Right lobe of liver (tissue), 6 donors: ENCODE data around the gene CIDEA. TPM values are rescaled to one million over a fixed set of nuclear protein-coding genes. Genes with fewer than 3 reads are reported as not detected.

Experiments
- ATAC-seq, 4 donors: fragments of 200-7000 bp; cut with Tn5 transposase; one replicate each; pipeline ENCODE4 v1.9.1; 2020; ENCODE audit warnings: mild to moderate bottlenecking in 4 of 4, moderate library complexity in 4 of 4
- DNase-seq, 3 donors: peaks; one replicate each; pipeline ENCODE4 v3.0.0-alpha.2; 2020
- H3K27ac ChIP-seq, 3 donors: fragments of 200-600 bp; one replicate each; pipeline ENCODE4 v1.8.0; 2022
- H3K27me3 ChIP-seq, 2 donors: fragments of 200-600 bp; one replicate each; pipeline ENCODE4 v1.8.0; 2022
- H3K36me3 ChIP-seq, 4 donors: fragments of 200-600 bp; sonication (generic) in 1 of 4; one replicate each; pipeline versions ENCODE4 v1.5.1 to v1.8.0; 2017 to 2022; ENCODE audit warnings: control low read depth in 1 of 4
- H3K4me1 ChIP-seq, 4 donors: fragments of 200-600 bp; sonication (generic) in 1 of 4; one replicate each; pipeline versions ENCODE4 v1.5.1 to v1.8.0; 2017 to 2022; ENCODE audit warnings: control low read depth in 1 of 4
- H3K4me3 ChIP-seq, 3 donors: fragments of 200-600 bp; one replicate each; pipeline ENCODE4 v1.8.0; 2022
- H3K9me3 ChIP-seq, 4 donors: fragments of 200-600 bp; sonication (generic) in 1 of 4; one replicate each; pipeline versions ENCODE4 v1.5.1 to v1.8.0; 2017 to 2022; ENCODE audit warnings: control low read depth in 1 of 4
- POLR2A ChIP-seq: fragments of 450-650 bp; IDR thresholded peaks from one replicate; pipeline ENCODE4 v1.6.1; 2017; ENCODE audit warnings: antibody characterized with exemption, mild to moderate bottlenecking
- WGBS: methylation state at CpG from one replicate; pipeline ENCODE4 v1.1.6; 2018; ENCODE audit warnings: low coverage, low lambda C conversion rate; ENCODE audit not compliant: insufficient coverage; ENCODE audit errors: missing lambda C conversion rate; 5-methylcytosine and 5-hydroxymethylcytosine counted together
- intact Hi-C, 2 donors: fragments of 100-400 bp; cut with DNase I; formaldehyde crosslinking; loops; one replicate each; pipeline versions ENCODE4 v1.11.2 to v1.14.1; 2022
- total RNA-seq, 6 experiments: library from RNA; depleted of rRNA in 2 of 6; stranded (reverse); fragments of >200 nt in 2 of 6; fragmentation: NEBNext Ultra II Directional in 3 of 6; extraction: Animal tissue kit (Norgen Biotek cat#: 25700) in 3 of 6; gene quantifications; one replicate each; pipeline versions ENCODE4 v1.1.0 to v1.2.4, GENCODE V29; 2016 to 2023
- TF ChIP-seq, protein P1 (sequence below), 4 donors: fragments of 200-600 bp in 3 of 4; fragments of 450-650 bp in 1 of 4; IDR thresholded peaks; one replicate each; pipeline versions ENCODE4 v1.5.1 to v1.8.0; 2016 to 2022; ENCODE audit warnings: antibody characterized with exemption in 4 of 4, mild to moderate bottlenecking in 2 of 4
- donor health status: DM: no; HTN: yes; CAD: no.
- donor health status: DM: no; HTN: no; CAD: no.
- donor health status: DM: no; HTN: no; CAD: no.
- donor health status: DM: no; HTN: yes; CAD: no.
- donor health status: DM: no; HTN: yes; CAD: no.

Gene CIDEA
- total RNA-seq, 6 experiments from 2014 or later: not detected

DNA sequence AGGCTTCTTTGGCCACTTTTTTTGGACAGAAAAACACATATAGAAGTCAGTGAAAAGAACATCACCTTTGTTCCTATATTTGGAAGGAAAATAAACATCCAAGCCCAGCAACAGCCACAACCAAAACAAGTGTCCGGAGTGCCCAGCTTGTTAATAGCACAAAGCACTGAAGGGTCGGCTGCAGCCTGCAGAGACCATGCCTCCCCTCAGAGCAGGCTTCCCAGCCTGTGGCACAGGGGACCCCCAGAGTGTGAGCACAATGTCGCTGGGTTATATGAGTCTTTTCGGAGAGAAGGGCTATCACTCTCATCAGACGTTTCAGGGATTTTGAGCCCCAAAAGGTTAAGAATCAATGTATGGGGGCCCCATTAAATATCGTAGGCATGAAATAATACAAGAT is 6.2 kb upstream of the CIDEA start:
- H3K27me3 ChIP-seq: no peaks in the 10 kb centered on the region
- TF ChIP-seq, protein P1, sequence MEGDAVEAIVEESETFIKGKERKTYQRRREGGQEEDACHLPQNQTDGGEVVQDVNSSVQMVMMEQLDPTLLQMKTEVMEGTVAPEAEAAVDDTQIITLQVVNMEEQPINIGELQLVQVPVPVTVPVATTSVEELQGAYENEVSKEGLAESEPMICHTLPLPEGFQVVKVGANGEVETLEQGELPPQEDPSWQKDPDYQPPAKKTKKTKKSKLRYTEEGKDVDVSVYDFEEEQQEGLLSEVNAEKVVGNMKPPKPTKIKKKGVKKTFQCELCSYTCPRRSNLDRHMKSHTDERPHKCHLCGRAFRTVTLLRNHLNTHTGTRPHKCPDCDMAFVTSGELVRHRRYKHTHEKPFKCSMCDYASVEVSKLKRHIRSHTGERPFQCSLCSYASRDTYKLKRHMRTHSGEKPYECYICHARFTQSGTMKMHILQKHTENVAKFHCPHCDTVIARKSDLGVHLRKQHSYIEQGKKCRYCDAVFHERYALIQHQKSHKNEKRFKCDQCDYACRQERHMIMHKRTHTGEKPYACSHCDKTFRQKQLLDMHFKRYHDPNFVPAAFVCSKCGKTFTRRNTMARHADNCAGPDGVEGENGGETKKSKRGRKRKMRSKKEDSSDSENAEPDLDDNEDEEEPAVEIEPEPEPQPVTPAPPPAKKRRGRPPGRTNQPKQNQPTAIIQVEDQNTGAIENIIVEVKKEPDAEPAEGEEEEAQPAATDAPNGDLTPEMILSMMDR (IDR thresholded peaks at IDR 0.05): no peak
- no peak for TF ChIP-seq POLR2A
- H3K36me3 ChIP-seq: no peaks in the 10 kb centered on the region
- DNase-seq: no peak
- 23% methylated on average over 2 of the region's 6 CpGs for WGBS
- H3K9me3 ChIP-seq: no peaks in the 10 kb centered on the region
- intact Hi-C loops: no loop called here
- ATAC-seq: no peak
- no peaks in the 10 kb centered on the region for H3K4me1 ChIP-seq
- H3K4me3 ChIP-seq: no peak overlapping the region
- no peak overlapping the region for H3K27ac ChIP-seq

DNA sequence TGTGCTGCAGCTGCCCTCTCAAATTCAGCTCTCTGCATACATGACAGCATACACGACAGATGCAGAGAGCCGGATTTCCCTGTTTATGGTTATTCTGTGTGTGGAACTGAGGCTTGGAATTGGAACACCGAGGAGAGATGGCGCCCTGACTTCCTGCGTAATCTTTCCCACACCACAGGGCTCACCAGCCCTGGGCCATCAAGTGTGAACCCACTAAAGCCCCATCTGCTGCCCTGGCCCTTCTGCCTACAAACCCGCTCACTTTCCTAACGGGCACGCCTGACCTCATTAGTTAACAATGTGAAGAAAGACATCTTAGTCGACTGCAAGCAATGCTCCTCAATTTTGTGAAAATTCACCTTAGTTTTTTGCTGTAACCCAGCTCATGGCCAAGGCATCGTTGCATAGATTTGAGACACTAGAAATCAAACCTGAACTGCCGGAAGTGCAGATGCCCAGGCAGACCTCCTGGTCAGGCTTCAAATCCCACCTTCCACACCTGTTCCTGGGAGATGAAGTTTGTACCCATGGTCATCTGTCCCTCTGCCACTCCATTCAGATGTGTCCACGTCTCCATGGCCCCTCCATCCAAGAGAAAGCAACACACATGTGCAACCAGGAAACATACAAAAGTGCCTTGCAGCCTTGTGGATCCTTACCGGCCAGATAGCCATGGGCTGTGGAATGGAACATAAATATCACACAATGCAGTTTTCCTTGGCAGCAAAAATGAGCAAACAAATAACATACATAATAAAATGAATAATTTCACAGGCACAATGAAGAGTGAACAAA is 5.0 kb upstream of the CIDEA start:
- no peak for DNase-seq
- no peaks in the 10 kb centered on the region for H3K36me3 ChIP-seq
- intact Hi-C loops: no loop called here
- WGBS: 65% methylated on average over 8 of the region's 13 CpGs
- H3K27me3 ChIP-seq: no peaks in the 10 kb centered on the region
- peaks cover 0 to 2% (median 0%) of the 10 kb centered on the region in 4 donors for H3K4me1 ChIP-seq
- no peak for TF ChIP-seq POLR2A
- TF ChIP-seq, protein P1 (IDR thresholded peaks at IDR 0.05): no peak
- H3K27ac ChIP-seq: no peak overlapping the region
- ATAC-seq: no peak
- H3K4me3 ChIP-seq: no peak overlapping the region
- H3K9me3 ChIP-seq: no peaks in the 10 kb centered on the region

DNA sequence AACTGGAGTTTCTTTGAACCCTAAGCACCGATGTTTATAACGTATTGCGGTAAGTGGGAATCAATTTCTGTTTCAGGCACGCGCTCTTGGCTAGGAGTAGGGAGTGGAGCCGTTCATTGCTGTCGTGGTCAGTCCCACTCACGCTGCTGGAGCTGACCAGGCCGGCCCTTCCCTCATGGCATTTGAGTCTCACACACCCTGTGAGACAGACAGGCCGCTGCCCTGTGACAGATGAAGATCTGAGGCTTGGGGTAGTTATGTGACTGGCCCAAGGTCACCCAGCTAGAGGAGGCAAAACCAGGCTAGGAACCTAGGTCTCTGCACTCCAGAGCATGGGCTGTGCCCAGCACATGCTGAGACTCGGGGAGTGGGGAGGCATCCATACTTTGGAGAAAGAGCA is 2.9 kb upstream of the CIDEA start:
- Histone ChIP-seq H3K27ac (no peak overlapping the region), H3K4me1 (peaks cover 0 to 3% (median 0%) of the 10 kb centered on the region in 4 donors), H3K9me3 (no peaks in the 10 kb centered on the region), H3K36me3 (no peaks in the 10 kb centered on the region), H3K4me3 (no peak overlapping the region), H3K27me3 (no peaks in the 10 kb centered on the region)
- ATAC-seq (no peak), DNase-seq (no peak)
- 41% methylated on average over 3 of the region's 11 CpGs for WGBS
- intact Hi-C loops: no loop called here
- TF ChIP-seq, protein P1 (IDR thresholded peaks at IDR 0.05): no peak
- TF ChIP-seq POLR2A: no peak

DNA sequence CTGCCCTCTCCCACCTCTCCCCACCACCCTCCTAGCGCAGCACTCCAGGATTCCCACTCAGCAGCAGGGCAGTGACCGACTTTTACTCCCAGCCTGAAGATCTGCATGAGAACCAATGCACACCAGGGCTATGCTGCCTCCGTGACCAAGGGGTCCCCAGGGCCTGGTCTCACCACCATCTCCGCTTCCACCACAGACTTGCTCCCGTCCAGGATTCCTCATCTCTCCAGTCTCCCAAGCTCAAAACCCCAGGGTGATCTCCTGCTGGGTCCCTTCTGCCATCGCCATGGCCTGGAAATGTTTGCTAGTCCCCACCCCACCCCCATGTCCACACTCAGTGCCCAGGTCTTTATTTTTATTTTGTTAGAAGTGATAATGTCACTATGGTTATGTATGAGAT is 2.1 kb upstream of the CIDEA start:
- TF ChIP-seq POLR2A: no peak
- TF ChIP-seq, protein P1 (IDR thresholded peaks at IDR 0.05): no peak
- DNase-seq (no peak), ATAC-seq (no peak)
- H3K36me3 ChIP-seq: no peaks in the 10 kb centered on the region
- no peak overlapping the region for H3K4me3 ChIP-seq
- intact Hi-C loops: no loop called here
- peaks cover 0 to 3% (median 0%) of the 10 kb centered on the region in 4 donors for H3K4me1 ChIP-seq
- no peaks in the 10 kb centered on the region for H3K27me3 ChIP-seq
- H3K27ac ChIP-seq: no peak overlapping the region
- 50% methylated on average over 2 of the region's 6 CpGs for WGBS
- H3K9me3 ChIP-seq: no peaks in the 10 kb centered on the region
